Hepatic stellate cell (primary cell): ENCODE measurements around the gene DOCK10.
"Not testable (repeated sequence)": the region's sequence is repeated elsewhere in the genome, so short reads cannot be mapped to it uniquely, and the experiment has no call there.

ENCODE experiments used
- DNase-seq: peaks from one replicate; pipeline ENCODE4 v3.0.0; 2011; ENCODE audit warnings: low spot score

DOCK10 gene

DNA sequence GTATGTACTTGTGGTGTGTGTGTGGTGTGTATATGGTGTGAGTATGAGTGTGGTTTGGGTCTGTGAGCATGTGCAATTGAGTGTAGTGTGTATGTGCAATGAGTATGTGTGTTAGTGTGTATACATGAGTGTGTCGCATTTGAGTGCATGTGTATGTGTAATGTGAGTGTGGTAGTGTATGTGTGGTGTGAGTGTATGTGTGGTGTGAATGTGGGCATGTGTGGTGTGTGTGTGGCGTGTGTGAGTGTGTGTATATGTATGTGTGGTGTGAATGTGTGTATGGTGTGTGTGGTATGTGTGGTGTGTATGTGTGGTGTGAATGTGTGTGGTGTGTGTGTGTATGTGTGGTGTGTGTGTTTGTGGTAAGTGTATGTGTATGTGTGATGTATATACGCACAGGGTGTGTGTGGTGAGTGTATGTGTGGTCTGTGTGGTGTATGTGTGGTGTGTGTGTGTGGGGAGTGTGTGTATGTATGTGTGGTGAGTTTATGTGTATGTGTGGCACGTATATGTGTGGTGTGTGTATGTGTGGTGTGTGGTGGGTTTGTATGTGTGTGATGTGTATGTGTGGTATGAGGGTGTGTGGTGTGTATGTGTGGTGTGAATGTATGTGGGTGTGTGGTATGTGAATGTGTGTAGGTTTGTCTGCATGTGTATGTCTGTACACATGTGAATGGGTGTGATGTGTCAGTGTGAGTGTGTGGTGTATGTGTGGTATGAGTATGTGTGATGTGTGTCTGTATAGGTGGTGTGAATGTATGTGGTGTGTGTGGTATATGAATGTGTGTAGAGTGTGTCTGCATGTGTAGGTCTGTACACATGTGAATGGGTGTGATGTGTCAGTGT is 123.4 kb downstream of the DOCK10 start:
- DNase-seq, result no peak

DNA sequence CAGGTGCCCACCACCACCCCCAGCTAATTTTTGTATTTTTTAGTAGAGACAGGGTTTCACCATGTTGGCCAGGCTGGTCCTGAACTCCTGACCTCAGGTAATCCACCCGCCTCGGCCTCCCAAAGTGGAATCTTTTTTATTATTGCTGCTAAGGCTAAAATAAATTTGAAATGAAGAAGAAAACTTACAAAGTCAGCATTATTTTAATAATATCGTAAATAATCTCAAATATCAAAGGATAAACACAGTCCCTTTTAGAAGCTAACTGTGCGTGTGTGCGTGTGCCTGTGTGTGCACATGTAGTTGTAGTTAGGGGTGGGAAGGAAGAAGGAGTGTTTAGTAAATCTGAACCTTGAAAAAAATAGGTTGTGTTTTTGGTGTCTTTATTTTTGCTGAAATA is 125.0 kb downstream of the DOCK10 start:
- DNase-seq, result not testable (repeated sequence)

DNA sequence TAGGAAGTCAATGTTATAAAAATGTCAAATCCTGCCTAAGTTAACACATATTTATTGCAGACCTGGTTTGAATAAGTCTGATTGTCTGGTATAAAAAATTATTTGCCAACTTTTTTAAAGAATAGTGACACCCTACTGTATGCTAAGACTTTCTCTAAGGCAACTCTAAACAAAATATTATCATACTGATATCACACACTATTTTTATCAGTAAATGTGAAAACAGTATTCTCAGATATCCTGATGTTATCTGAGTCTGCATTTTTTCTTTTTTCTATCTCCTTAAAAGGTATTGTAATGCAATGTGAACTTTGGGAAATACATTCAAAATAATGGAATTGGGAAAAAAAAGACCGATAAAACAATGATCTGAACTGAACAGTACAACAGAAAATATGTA is 127.1 kb downstream of the DOCK10 start:
- peak; percentile 30 for DNase-seq

DNA sequence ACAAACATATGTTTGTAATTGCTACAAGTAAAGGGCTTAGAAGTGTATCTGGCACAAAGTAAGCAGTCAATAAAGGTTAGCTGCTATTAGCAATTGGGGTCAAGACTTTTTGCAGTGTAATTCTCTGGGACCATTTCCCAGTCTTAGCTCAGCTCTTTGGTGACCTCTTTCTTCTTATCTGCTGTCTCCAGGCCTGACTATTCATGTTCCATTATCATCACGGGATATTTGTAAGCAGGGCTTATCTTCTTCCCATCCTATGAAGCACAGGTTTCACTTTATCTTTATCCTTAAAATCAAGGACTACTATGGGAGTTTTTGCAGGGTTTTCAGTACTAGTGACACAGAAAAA is 131.7 kb downstream of the DOCK10 start:
- no peak for DNase-seq

DNA sequence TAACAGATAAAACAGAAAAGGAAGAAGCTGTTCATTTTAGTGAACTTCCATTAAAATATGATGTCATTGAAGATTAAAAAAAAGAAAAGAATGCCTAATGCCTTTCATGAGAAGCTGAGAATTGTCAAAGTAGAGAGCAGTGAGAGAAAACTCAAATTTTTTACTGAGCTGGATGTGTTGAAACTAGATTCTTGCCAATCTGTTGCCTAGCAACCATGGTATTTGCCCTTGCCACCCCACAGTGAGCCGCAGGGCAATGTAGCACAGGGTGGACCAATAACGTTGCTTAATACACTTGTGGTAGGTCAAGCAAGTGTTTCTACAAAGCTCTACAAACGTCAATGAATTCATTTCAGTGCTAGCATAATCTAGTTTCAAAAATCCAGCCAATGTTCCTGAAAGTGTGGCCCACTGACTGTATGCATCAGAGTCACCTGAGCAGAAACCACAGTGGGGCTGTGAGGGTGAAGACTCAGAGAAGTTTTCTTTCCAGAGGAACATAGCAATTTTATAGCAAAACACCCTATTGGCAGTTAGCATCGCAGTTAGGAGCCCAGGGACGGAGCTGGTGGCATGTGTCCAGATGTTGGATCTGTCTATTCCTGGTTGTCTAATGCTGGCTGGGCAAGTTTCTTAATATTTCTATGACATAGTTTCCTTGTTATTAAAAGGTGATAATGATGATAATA is 132.2 kb downstream of the DOCK10 start:
- peak; percentile 35 for DNase-seq

DNA sequence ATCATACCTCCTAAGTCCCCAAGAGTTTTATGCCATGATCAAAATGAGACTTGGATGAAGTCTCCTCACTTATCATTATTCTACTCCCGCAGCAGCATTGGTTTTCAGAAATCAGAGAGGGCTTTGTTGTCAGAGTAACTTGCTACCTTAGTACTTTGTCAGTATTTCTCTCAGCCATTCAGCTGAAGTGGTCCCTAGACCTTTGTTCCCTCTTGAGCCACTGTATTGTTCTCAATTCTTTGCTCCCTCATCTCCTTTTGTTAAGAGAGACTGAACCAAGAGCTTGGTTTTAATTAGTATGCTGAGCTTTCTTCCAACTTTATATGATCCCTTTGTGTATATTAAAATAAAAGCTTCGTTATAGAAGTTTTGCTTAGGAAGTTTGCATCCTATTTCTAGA is 133.4 kb downstream of the DOCK10 start:
- no peak for DNase-seq

DNA sequence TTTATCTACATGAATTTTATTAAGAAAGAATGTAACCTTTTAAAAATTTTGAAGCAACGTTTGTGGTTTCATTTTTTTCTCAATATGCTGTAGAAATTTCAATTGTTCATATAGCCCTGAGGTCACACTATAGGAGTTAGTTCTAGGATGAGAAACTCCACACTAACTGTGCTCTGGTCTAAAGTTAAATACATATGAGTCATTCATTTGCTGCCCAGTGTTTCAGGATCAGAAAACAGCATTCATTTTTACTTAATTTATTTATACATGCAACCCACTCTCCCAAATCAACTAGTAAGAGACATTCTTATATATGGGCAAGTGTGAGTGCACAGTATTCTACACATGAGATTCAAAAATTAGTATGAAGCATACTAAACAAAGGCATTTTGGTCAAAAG is 137.9 kb downstream of the DOCK10 start:
- DNase-seq, result peak; percentile 25

DNA sequence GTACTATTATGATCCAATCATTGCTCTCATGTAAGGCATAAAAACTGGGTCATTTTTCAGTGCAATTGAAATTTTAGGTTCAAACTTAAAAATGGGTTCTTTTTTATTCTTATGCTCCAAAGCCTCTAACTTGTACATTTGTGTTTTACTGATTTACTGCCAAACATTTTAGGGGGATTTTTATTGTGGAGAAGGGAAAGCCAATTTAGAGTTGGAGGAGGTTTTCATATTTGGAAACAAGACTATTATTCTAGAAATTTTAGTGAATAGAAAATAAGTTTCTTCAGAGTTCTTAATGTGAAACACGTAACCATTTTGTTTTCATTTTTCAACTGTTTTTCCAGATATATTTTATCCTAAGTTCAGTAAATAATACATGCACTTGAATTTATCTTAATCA is 138.6 kb downstream of the DOCK10 start:
- DNase-seq, result no peak

DNA sequence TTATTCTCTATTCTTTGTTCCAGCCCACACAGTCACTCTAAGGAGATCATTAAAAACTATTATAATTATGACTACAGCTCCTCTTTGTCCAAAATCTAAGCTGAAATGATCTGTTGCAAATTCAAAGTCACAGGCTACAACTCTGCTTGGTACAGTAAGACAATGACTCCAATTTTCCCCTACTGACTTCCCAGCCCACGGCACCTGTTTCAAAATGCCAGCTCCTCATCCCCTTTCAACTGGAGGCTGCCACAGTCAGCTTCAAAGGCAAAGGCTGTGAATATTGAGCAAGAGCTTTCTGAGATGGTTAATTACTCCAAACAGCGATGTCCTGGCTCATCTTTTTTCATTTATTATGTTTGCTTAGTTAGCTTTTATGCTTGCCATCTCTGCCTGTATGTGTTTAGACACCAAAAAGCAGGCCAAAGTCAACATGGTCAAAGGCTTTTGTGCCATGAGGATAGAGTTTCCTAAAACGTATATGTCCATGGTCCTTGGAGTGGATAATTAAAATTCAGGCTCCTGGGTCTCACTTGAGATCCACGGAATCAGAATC is 141.1 kb downstream of the DOCK10 start:
- no peak for DNase-seq

DNA sequence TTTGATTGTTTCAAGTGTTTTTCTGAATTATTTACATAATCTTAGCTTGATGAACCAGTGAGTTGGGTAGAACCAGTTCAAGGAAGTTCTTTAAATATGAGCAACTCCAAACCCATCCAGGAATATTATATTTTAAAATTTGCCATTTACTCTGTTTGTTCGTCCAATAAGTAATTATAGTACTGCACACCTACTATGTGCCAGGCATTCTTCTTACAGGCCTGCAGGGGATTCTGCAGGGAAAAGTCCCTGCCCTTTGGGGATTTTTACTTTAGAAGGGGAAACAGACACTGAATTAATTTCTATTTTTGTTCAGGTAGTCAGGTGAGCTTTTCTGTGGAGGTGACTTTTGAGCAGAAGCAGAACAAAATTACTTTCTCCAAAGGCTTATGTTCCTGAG is 146.9 kb downstream of the DOCK10 start:
- no peak for DNase-seq

DNA sequence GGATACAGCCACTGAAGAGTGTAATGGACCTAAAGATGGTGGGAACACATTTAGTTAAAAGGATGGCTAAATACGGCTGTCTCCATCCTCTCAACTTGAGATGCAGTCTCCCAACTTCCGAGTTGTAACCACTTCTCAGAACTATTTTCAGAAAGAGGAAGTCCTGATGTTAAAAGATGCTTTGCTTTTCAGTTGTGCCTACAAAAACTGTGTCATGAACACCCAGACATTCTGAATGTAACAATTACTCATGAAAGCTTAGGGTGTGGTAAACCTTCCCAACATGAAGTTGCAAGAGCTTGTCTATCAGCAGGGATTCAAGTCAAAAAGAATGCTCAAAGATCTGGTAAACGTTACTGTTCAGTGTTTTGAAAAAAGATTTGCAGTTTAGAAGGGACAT is 147.9 kb downstream of the DOCK10 start:
- DNase-seq, result no peak

DNA sequence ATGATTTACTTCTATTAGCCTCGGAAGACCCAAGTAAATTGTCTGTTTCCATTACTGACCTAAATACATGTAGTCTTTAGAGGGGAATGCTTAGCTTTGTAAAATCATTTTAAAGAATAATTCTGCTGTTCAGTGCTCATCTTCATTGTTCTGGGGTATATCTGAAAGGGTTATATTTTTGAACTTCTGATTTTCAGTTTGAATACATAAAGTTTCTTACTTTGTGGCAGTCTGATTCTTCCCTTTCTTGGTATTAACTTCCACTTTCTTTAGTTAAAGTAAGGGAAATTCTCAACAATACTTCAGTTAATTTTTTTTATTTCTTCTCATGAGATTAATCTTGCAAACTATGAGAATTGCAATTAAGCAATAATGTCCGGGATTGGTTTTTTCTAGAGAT is 148.4 kb downstream of the DOCK10 start:
- no peak for DNase-seq

DNA sequence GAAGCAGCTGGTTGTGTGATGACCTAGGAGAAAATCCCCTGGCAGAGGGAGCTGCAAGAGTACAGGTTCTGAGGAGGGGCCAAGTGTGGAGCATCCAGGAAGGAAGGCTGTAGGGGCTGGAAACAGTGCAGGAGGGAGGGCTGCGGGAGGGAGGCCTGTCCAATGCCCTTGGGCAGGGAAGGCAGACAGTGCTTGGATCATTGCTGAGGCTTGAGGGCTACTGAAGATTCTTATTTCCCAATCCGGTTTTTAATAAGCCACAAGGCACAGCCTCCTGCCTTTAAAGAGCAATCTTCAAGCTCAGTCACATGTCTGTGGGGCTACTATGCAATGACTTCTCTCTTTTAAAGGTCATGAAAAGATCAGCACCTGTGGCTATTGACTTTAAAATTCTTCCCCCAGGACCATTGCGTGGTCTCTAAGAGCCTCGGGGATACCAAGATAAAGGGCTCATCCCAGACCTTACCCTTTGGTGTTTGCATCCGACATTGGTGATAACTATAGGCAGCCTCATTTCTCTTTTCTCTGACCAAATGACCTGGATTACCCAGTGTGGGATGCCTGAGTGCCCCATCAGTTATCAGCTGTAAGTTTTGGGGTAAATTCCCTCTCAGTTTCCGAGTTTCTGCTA is 149.6 kb downstream of the DOCK10 start:
- no peak for DNase-seq

DNA sequence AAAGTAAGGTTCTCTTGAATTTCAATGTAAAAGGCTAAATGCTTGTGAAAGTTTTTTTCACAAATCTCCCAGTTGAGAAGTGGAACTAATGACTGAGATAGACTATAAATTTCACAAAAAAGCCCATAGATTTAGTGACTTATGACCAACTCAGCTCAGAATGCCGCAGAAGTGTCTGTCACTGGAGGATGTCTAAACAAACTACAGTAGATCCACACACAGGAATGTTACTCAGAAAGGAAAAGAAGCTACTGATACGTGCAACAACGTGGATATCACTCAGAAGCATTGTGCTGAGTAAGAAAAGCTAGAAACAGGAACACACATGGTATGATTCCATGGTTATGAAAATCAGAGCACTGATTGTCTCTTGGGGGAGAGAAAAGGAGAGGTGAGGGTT is 151.9 kb downstream of the DOCK10 start:
- DNase-seq, result no peak

DNA sequence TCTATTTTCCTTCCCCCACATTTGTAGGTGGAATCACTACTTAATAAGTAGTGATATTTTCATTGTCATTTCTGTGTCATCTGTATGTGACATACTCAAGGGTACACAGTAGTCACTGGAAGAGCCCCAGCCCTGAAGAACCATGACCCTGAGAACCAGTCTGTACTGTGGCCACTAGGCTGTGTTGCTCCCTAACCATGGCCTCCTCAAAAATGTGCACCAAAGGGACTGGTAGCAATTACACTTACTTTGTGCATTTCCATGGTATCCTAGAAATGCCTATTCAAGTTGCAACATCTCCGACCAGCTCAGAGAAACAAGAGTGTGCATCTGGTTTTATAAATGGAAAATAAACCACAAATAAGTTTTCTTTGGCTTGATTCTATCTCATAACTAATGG is 155.1 kb downstream of the DOCK10 start:
- DNase-seq, result no peak

DNA sequence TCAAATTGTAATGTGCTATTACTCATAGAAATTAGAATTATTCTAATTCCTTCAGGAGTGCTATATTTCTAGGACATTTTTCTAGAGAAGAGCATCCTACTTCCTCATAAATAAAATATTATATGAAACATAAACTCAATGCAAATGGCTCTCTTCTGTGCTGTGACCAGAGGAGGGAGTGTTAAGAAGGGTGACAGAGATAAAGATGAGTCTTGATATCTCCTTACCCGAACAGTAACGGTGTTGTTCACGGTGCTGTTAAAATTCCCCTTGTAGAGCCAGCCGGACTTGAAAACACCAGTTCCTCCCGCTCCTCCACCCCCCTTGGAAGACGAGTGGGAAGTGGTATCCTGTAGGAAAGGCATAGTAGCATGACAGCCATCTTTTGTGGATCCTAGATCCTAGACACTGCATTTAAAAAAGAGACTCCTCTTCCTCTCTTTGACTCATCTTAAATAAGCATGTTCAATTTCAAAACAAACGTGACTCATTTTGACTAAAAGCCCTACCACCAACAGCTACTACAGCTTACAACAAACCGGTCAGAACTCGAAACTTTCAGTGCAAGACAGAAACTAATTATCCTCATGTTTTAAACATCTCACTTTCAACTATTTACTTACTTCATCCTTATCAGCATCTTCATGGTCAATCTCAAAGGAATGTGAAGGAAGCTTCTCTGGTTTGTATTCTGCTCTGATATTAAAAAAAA is 156.3 kb downstream of the DOCK10 start:
- peak; percentile 29 for DNase-seq

DNA sequence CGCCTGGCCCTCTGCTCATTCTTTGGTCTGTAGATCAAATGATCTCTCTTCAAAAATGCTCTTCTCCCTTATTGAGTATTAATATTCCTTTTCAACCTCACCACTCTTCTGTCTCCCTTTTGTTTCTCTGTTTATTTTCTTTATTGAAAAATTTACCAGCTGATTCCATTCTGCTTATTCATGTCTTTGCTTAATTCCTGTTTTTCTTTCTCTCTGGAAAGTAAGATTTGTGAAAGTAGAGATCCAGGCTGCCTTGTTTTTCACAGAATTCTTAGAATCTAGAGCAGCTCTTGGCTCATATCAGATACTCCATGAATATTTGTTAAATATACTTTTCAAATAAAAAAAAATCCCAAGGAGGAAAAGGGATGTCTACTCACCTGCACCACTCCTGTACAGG is 157.0 kb downstream of the DOCK10 start:
- DNase-seq, result no peak

DNA sequence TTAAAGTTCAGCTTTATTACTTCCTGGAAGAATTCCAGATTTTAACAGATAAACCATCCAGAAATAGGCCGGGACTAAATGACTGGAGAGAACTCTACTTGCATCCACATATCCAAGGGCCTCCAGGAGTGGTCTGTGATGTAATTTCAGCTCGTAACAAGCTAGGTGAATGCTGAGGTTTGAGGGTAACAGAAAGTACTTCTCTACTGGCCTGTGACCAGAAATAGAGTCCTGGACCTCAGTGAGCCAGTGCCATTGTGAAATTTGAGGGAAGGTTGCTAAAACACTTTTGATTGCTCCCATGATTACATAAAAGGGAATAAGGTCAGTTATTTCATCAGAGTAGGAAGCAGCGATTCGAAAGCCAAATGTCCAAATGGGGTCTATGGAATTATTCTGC is 158.1 kb downstream of the DOCK10 start:
- no peak for DNase-seq

DNA sequence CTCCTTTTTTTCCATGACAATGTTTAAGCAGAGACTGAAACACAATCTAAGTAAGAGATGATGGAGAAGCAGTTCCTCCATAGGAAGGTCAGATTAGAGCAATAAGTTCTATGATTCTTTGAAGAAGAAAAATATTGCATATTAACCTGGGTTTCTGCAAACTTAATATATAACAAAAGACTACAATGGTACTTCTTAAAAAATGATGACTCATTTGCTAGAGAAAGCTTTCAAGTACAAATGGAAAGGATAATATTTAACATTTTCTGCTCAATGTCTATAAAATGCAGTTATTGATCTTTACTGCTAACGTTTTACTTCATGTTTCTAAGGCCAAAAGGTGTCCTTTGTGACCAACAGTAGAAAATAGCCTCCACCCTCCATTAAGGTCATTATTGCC is 158.6 kb downstream of the DOCK10 start:
- DNase-seq, result no peak

DNA sequence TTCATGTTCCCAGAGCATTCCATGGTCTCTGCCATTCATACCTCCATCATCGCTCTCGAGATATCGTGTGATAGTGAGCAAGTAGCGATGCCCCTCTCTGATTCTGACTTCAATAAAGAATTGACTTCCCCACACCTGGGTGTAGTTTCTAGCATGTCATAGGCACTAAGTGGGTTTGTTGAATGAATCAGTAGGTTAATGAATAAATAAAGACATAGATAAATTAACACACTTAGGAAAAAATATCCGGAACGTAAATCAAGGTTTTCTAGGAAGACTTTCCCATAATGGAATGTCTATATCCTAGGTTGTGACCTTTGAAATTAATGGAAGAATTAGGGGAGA is 159.1 kb downstream of the DOCK10 start:
- DNase-seq, result no peak

DNA sequence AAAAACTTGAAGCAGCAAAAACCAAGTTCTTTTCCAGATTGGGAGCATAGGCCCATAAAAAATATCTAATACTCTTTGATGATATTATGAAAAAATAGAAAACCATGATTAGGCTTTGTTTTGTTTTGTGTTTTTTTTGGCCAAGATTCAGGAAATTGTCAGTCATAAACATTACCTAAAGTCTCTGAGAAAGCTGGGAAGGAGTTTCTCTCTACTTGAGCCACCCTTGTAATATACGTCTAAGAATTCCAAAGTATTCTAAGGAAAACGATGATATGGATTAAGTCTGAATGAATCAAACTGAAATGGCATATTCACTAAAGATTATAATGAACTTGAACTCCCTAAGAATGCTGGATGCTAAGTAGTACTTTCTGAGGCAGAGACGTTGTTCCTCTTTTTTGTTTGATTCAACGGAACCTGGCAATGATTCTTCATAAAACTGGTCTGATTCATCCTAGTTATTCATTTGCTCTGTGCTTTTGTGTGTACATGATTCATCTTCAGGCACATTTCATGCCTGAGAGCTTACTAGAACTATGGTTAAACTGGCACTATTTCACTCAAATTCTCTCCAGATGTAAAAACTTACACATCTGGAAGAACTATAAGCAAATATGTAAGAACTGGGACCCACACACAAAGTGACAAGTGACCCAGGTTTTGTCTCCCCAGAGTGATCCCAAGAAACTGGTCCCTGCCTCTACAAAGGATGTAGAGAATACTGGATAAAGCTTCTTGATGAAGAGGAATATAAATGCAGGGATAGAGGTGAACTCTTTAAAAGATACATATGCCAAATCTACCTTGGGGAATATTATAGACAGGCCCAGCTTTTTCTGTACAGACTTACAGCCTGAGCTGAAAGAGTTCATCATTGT is 159.7 kb downstream of the DOCK10 start:
- peak; percentile 17 for DNase-seq

DNA sequence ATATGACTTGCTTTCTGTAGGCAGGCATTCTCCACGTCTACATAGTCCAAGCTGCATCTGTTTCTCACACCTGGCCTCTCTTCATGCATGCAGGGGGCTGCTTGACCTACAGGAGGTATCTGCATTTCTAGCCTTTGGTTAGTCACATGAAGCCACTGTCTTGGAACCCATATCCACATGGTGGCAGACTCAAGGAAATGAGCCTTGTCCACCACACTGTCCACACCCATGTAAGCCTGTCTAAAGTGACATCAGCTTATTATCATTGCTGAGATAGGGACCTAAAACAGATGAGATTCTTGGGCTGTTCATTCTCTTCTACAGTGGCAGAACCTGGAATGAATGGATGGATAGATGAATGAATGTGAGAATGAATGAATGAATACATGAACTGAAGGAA is 160.4 kb downstream of the DOCK10 start:
- no peak for DNase-seq
